Ishikawa (cell line): ENCODE measurements around the gene CATSPER3.

Experiments used
- CEBPB ChIP-seq: IDR thresholded peaks from 2 replicates; pipeline ENCODE4 v1.6.1; 2012
- CREB1 ChIP-seq: IDR thresholded peaks from 2 replicates; pipeline ENCODE4 v1.6.1; 2012; ENCODE audit warnings: low read depth
- EGR1 ChIP-seq: IDR thresholded peaks from 2 replicates; pipeline ENCODE4 v1.6.1; 2012
- EP300 ChIP-seq: IDR thresholded peaks from 2 replicates; pipeline ENCODE4 v1.6.1; 2012; ENCODE audit warnings: borderline replicate concordance
- MAX ChIP-seq: IDR thresholded peaks from 2 replicates; pipeline ENCODE4 v1.6.1; 2012
- NFIC ChIP-seq: IDR thresholded peaks from 2 replicates; pipeline ENCODE4 v1.6.1; 2012
- RAD21 ChIP-seq: IDR thresholded peaks from 2 replicates; pipeline ENCODE4 v1.6.1; 2012; ENCODE audit warnings: low read depth
- REST ChIP-seq: IDR thresholded peaks from 2 replicates; pipeline ENCODE4 v1.6.1; 2012; ENCODE audit warnings: low read depth, mild to moderate bottlenecking
- TEAD4 ChIP-seq: IDR thresholded peaks from 2 replicates; pipeline ENCODE4 v1.6.1; 2012
- USF1 ChIP-seq: IDR thresholded peaks from 2 replicates; pipeline ENCODE4 v1.6.1; 2012
- YY1 ChIP-seq: IDR thresholded peaks from 2 replicates; pipeline ENCODE4 v1.6.1; 2012; ENCODE audit warnings: low read depth
- ZBTB7A ChIP-seq: IDR thresholded peaks from 2 replicates; pipeline ENCODE4 v1.6.1; 2012; ENCODE audit warnings: low read depth

GRCh38 chr5:135016861-135017290 lies 49.2 kb downstream of the CATSPER3 start:
- TF ChIP-seq ZBTB7A (no peak), CREB1 (no peak), USF1 (no peak), EP300 (no peak), RAD21 (no peak), YY1 (no peak), REST (no peak), TEAD4 (no peak), EGR1 (no peak), MAX (no peak), CEBPB (no peak), NFIC (no peak)
